Measurements from ENCODE around the gene ARL17B. TPM values are rescaled to one million over a fixed set of nuclear protein-coding genes. Genes with fewer than 3 reads are reported as not detected.
A peak's percentile ranks its signal among the peaks of the same experiment; 100 is the strongest.
"Not testable (repeated sequence)": the region's sequence is repeated elsewhere in the genome, so short reads cannot be mapped to it uniquely, and the experiment has no call there.

The ARL17B gene
- total RNA-seq, 1 experiment from 2014 or later = 20.9 TPM

DNA sequence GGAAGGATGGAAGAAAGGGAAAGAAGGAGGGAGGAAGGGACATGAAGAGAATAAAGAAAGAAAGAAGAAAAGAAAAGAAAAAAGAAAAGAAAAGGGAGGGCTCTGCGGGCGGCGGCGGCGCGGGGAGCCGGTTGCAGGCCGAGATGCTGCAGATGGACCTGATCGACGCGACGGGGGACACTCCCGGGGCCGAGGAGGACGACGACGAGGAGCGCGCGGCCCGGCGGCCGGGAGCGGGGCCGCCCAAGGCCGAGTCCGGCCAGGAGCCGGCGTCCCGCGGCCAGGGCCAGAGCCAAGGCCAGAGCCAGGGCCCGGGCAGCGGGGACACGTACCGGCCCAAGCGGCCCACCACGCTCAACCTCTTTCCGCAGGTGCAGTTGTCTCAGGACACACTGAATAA is 118.1 kb downstream of the ARL17B start:
- intact Hi-C loops (cut with micrococcal nuclease); CTCF ChIA-PET; H3K27me3 ChIP-seq (ENCODE audit: insufficient read depth, low read length); DNase-seq (ENCODE audit: low read depth, low spot score); H3K9me2 ChIP-seq (ENCODE audit: insufficient read depth); POLR2A ChIA-PET; H3K27ac ChIP-seq (ENCODE audit: low read depth, low read length); ATAC-seq; H3K36me3 ChIP-seq (ENCODE audit: control insufficient read depth in 1 of 2, insufficient read depth in 2 of 2, low read length in 2 of 2); H4K20me1 ChIP-seq (ENCODE audit: insufficient read depth); H3K9me3 ChIP-seq (ENCODE audit: control insufficient read depth in 1 of 2, insufficient read depth in 1 of 2, low read depth in 1 of 2, low read length in 2 of 2); H3K4me3 ChIP-seq (replicated peaks in 1 of 2; ENCODE audit: low read depth in 1 of 2, low read length in 2 of 2); H2AFZ ChIP-seq (ENCODE audit: low read depth, low read length, poor library complexity, severe bottlenecking); BruUV-seq (replicated peaks); H3K4me2 ChIP-seq (ENCODE audit: low read length); H3K9ac ChIP-seq (ENCODE audit: low read length); H3K79me2 ChIP-seq (ENCODE audit: insufficient read depth, low read length); H3K4me1 ChIP-seq (ENCODE audit: control insufficient read depth in 1 of 2, insufficient read depth in 2 of 2, low read length in 2 of 2); RAD21 ChIA-PET (ENCODE audit: low non-redundant PET in 1 of 2, low total read pairs in 2 of 2, uncharacterized antibody in 2 of 2, unreplicated experiment in 2 of 2): not testable (repeated sequence)

DNA sequence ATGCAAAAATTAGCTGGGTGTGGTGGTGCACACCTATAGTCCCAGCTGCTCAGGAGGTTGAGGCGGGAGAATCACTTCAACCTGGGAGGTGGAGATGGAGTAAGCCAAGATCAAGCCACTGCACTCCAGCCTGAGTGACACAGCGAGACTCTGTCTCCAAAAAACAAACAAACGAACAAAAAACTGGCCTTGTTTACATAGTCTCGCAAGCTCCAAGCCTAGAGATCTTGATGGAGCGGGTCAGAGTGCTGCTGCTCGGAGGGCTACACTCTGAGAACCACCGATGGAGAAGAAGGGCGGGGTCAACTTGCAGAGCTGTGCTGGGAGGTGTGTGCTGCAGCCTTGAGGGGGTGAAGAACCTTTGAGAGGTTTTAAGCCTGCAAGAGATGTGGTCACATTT is 130.2 kb downstream of the ARL17B start:
- H3K9ac ChIP-seq (ENCODE audit: low read length); H2AFZ ChIP-seq (ENCODE audit: low read depth, low read length, poor library complexity, severe bottlenecking); H3K79me2 ChIP-seq (ENCODE audit: insufficient read depth, low read length); ATAC-seq; H3K27ac ChIP-seq (ENCODE audit: low read depth, low read length); CTCF ChIA-PET; H3K4me3 ChIP-seq (replicated peaks in 1 of 2; ENCODE audit: low read depth in 1 of 2, low read length in 2 of 2); POLR2A ChIA-PET; BruUV-seq (replicated peaks); RAD21 ChIA-PET (ENCODE audit: low non-redundant PET in 1 of 2, low total read pairs in 2 of 2, uncharacterized antibody in 2 of 2, unreplicated experiment in 2 of 2); H3K36me3 ChIP-seq (ENCODE audit: control insufficient read depth in 1 of 2, insufficient read depth in 2 of 2, low read length in 2 of 2); DNase-seq (ENCODE audit: low read depth, low spot score); H3K9me3 ChIP-seq (ENCODE audit: control insufficient read depth in 1 of 2, insufficient read depth in 1 of 2, low read depth in 1 of 2, low read length in 2 of 2); H3K27me3 ChIP-seq (ENCODE audit: insufficient read depth, low read length); H4K20me1 ChIP-seq (ENCODE audit: insufficient read depth); intact Hi-C loops (cut with micrococcal nuclease); H3K4me1 ChIP-seq (ENCODE audit: control insufficient read depth in 1 of 2, insufficient read depth in 2 of 2, low read length in 2 of 2); H3K4me2 ChIP-seq (ENCODE audit: low read length); H3K9me2 ChIP-seq (ENCODE audit: insufficient read depth): not testable (repeated sequence)

DNA sequence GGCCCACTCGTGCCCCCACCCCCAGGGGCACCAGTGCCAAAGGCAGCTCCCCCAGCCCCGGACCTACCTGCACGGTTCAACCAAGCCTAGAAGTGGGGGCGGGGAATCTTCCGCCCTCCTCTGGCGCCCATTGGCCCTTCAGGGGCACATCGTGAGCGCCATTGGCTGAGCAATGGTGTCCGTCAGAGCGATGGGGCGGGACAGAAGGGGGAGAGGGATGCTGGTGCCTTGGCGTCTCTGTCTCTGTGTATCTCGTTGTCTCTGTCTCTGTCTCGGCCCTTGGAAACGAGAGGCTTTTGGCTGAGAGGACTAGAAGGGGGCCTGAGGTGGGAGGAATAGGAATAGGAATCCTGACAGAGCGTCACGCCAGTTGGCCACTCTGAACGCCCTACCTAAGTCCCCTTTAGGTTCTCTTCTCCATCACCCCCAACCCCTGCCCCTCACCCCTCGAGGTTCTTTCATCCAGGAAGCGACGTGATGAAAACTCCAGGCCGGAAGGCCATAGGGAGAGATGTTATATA is 136.2 kb downstream of the ARL17B start:
- intact Hi-C loops (cut with micrococcal nuclease); H4K20me1 ChIP-seq (ENCODE audit: insufficient read depth); CTCF ChIA-PET; H3K27me3 ChIP-seq (ENCODE audit: insufficient read depth, low read length); H3K9me2 ChIP-seq (ENCODE audit: insufficient read depth); H3K79me2 ChIP-seq (ENCODE audit: insufficient read depth, low read length); RAD21 ChIA-PET (ENCODE audit: low non-redundant PET in 1 of 2, low total read pairs in 2 of 2, uncharacterized antibody in 2 of 2, unreplicated experiment in 2 of 2); H3K9me3 ChIP-seq (ENCODE audit: control insufficient read depth in 1 of 2, insufficient read depth in 1 of 2, low read depth in 1 of 2, low read length in 2 of 2); H3K36me3 ChIP-seq (ENCODE audit: control insufficient read depth in 1 of 2, insufficient read depth in 2 of 2, low read length in 2 of 2); H2AFZ ChIP-seq (ENCODE audit: low read depth, low read length, poor library complexity, severe bottlenecking); POLR2A ChIA-PET; BruUV-seq (replicated peaks): not testable (repeated sequence)
- peak; percentile 79 for DNase-seq (ENCODE audit: low read depth, low spot score)
- H3K9ac ChIP-seq (ENCODE audit: low read length) = peak overlapping the region; percentile 52
- peak; percentile 86 for TF ChIP-seq SP1 (IDR thresholded peaks at IDR 0.05; ENCODE audit: low read depth)
- peak; percentile 15; the same call in 1 of the 2 replicates for TF ChIP-seq ZFX (IDR thresholded peaks at IDR 0.05)
- TF ChIP-seq POLR2AphosphoS5 (IDR thresholded peaks at IDR 0.05; ENCODE audit: low read depth, low read length) = peak; percentile 57
- peaks cover 0 to 10% of the 10 kb centered on the region in 2 experiments; a peak in 2 of 4 replicates for H3K4me1 ChIP-seq (ENCODE audit: control insufficient read depth in 1 of 2, insufficient read depth in 2 of 2, low read length in 2 of 2)
- peak overlapping the region; percentile 42 to 62 for H3K4me3 ChIP-seq (replicated peaks in 1 of 2; ENCODE audit: low read depth in 1 of 2, low read length in 2 of 2)
- H3K27ac ChIP-seq (ENCODE audit: low read depth, low read length) = peak overlapping the region; percentile 57
- peak; percentile 100 for ATAC-seq
- peak overlapping the region; percentile 65 for H3K4me2 ChIP-seq (ENCODE audit: low read length)
